Astrocyte (in vitro differentiated cells and primary cell): ENCODE measurements around the gene SLC18A2.

Experiments
- CTCF ChIP-seq: IDR thresholded peaks from 2 replicates; pipeline ENCODE4 v1.5.1; 2011; ENCODE audit warnings: low read depth, mild to moderate bottlenecking, inconsistent platforms, low read length, moderate library complexity; ENCODE audit not compliant: insufficient read depth
- EZH2 ChIP-seq: IDR thresholded peaks from 2 replicates; pipeline ENCODE4 v1.6.1; 2012; ENCODE audit warnings: mild to moderate bottlenecking, low read length, inconsistent platforms; ENCODE audit not compliant: insufficient read depth

DNA sequence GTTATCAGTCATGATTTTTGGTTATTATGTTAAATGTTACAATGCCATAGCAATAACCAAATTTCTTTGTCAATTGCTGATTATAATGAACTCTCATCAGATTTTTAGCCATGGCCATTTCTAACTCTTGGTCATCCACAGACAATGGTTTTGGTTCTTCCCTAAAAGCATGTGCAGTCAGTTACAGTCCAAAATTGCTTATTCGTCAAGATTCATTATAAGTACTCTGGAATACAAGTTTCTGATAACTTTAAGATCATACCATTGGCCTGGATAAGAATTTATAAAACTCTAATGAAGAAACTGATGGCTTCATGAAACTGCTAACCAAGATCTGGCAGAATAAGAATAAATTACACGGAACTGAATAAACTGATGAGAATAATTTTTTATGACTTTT lies 83.5 kb downstream of the SLC18A2 start:
- TF ChIP-seq CTCF (no peak), EZH2 (no peak)
